ENCODE measurements around the gene GGCT.

GGCT gene

GRCh38 chr7:30464231-30464671, 40.4 kb downstream of the GGCT start:
- no peak overlapping the region for H2AFZ ChIP-seq (ENCODE audit: low read length)

GRCh38 chr7:30463405-30464145, 41.1 kb downstream of the GGCT start:
- Histone ChIP-seq H3K9me3 (replicated peaks; ENCODE audit: insufficient read depth, low read length) (no peaks in the 10 kb centered on the region), H2AFZ (ENCODE audit: low read length) (no peak overlapping the region), H3K27ac (ENCODE audit: low read length) (no peak overlapping the region), H3K36me3 (replicated peaks; ENCODE audit: insufficient read depth, low read length) (no peaks in the 10 kb centered on the region), H3K9ac (ENCODE audit: low read length) (no peak overlapping the region), H3F3A (ENCODE audit: insufficient read depth, low read length) (no peaks in the 10 kb centered on the region), H3K4me1 (ENCODE audit: low read length) (no peaks in the 10 kb centered on the region), H3K4me3 (ENCODE audit: low read length) (no peak overlapping the region), H3K79me2 (ENCODE audit: low read length) (no peaks in the 10 kb centered on the region), H3K9me2 (replicated peaks; ENCODE audit: insufficient read depth, low read length) (no peaks in the 10 kb centered on the region), H3K27me3 (replicated peaks; ENCODE audit: insufficient read depth, low read length) (no peaks in the 10 kb centered on the region), H3K4me2 (ENCODE audit: low read depth, low read length) (no peak overlapping the region), H4K20me1 (ENCODE audit: insufficient read depth, low read length) (no peaks in the 10 kb centered on the region)
- no peak for TF ChIP-seq EZH2phosphoT487 (IDR thresholded peaks at IDR 0.05; ENCODE audit: low read length)
- TF ChIP-seq EZH2 (optimal IDR thresholded peaks at IDR 0.05; ENCODE audit: low read depth, low read length) = no peak
- no peak for TF ChIP-seq CTCF (IDR thresholded peaks at IDR 0.05; ENCODE audit: low read length)
- DNase-seq = no peak

More at GRCh38 chr7:30464231-30464671, 40.4 kb downstream of the GGCT start:
- Histone ChIP-seq H3K36me3 (replicated peaks; ENCODE audit: insufficient read depth, low read length) (no peaks in the 10 kb centered on the region), H3K27ac (ENCODE audit: low read length) (no peak overlapping the region), H3K4me3 (ENCODE audit: low read length) (no peak overlapping the region), H3K9ac (ENCODE audit: low read length) (no peak overlapping the region), H3K9me3 (replicated peaks; ENCODE audit: insufficient read depth, low read length) (no peaks in the 10 kb centered on the region), H3K4me1 (ENCODE audit: low read length) (no peaks in the 10 kb centered on the region), H3K4me2 (ENCODE audit: low read depth, low read length) (no peak overlapping the region), H3K9me2 (replicated peaks; ENCODE audit: insufficient read depth, low read length) (no peaks in the 10 kb centered on the region), H3K27me3 (replicated peaks; ENCODE audit: insufficient read depth, low read length) (no peaks in the 10 kb centered on the region), H3F3A (ENCODE audit: insufficient read depth, low read length) (no peaks in the 10 kb centered on the region), H4K20me1 (ENCODE audit: insufficient read depth, low read length) (no peaks in the 10 kb centered on the region), H3K79me2 (ENCODE audit: low read length) (no peaks in the 10 kb centered on the region)
- TF ChIP-seq CTCF (IDR thresholded peaks at IDR 0.05; ENCODE audit: low read length) (no peak), EZH2phosphoT487 (IDR thresholded peaks at IDR 0.05; ENCODE audit: low read length) (no peak), EZH2 (optimal IDR thresholded peaks at IDR 0.05; ENCODE audit: low read depth, low read length) (no peak)
- DNase-seq = no peak

GRCh38 chr7:30462179-30462578, 42.5 kb downstream of the GGCT start:
- Histone ChIP-seq H3K4me3 (ENCODE audit: low read length) (no peak overlapping the region), H3K36me3 (replicated peaks; ENCODE audit: insufficient read depth, low read length) (no peaks in the 10 kb centered on the region), H3K9me2 (replicated peaks; ENCODE audit: insufficient read depth, low read length) (no peaks in the 10 kb centered on the region), H3K27ac (ENCODE audit: low read length) (no peak overlapping the region), H3K27me3 (replicated peaks; ENCODE audit: insufficient read depth, low read length) (no peaks in the 10 kb centered on the region), H3K4me2 (ENCODE audit: low read depth, low read length) (no peak overlapping the region), H3K79me2 (ENCODE audit: low read length) (no peaks in the 10 kb centered on the region), H4K20me1 (ENCODE audit: insufficient read depth, low read length) (no peaks in the 10 kb centered on the region), H3K9ac (ENCODE audit: low read length) (no peak overlapping the region), H2AFZ (ENCODE audit: low read length) (no peak overlapping the region), H3F3A (ENCODE audit: insufficient read depth, low read length) (no peaks in the 10 kb centered on the region), H3K9me3 (replicated peaks; ENCODE audit: insufficient read depth, low read length) (no peaks in the 10 kb centered on the region), H3K4me1 (ENCODE audit: low read length) (no peaks in the 10 kb centered on the region)
- DNase-seq = no peak
- TF ChIP-seq EZH2phosphoT487 (IDR thresholded peaks at IDR 0.05; ENCODE audit: low read length) (no peak), CTCF (IDR thresholded peaks at IDR 0.05; ENCODE audit: low read length) (no peak), EZH2 (optimal IDR thresholded peaks at IDR 0.05; ENCODE audit: low read depth, low read length) (no peak)

Measured in MM.1S (cell line).